ENCODE results near the gene POM121L2.

- no peak for TF ChIP-seq EZH2 (IDR thresholded peaks at IDR 0.05; ENCODE audit: borderline replicate concordance, low read length)
- TF ChIP-seq, protein P1, sequence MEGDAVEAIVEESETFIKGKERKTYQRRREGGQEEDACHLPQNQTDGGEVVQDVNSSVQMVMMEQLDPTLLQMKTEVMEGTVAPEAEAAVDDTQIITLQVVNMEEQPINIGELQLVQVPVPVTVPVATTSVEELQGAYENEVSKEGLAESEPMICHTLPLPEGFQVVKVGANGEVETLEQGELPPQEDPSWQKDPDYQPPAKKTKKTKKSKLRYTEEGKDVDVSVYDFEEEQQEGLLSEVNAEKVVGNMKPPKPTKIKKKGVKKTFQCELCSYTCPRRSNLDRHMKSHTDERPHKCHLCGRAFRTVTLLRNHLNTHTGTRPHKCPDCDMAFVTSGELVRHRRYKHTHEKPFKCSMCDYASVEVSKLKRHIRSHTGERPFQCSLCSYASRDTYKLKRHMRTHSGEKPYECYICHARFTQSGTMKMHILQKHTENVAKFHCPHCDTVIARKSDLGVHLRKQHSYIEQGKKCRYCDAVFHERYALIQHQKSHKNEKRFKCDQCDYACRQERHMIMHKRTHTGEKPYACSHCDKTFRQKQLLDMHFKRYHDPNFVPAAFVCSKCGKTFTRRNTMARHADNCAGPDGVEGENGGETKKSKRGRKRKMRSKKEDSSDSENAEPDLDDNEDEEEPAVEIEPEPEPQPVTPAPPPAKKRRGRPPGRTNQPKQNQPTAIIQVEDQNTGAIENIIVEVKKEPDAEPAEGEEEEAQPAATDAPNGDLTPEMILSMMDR (conservative IDR thresholded peaks at IDR 0.05 in 1 of 2, IDR thresholded peaks at IDR 0.05 in 1 of 2; ENCODE audit: extremely low read depth in 1 of 2, insufficient read depth in 1 of 2, low read depth in 1 of 2, low read length in 2 of 2) = no peak
Measured at GRCh38 chr6:27260369-27260768, 51.7 kb downstream of the POM121L2 start.
